Amniotic stem cell (primary cell): ENCODE results near the gene AVPR2.

Experiments
- DNase-seq: peaks from one replicate; lab custom pipeline; 2025; lab: John Stamatoyannopoulos, UW

AVPR2 gene

GRCh38 chrX:153952373-153953026, 48.0 kb downstream of the AVPR2 start:
- no peak for DNase-seq

- no peak for DNase-seq
These were observed 48.9 kb downstream of the AVPR2 start for GRCh38 chrX:153953342-153953830.

- DNase-seq: no peak
These were observed 49.6 kb downstream of the AVPR2 start for GRCh38 chrX:153953892-153954557.

GRCh38 chrX:153954558-153955227, 50.2 kb downstream of the AVPR2 start:
- no peak for DNase-seq

- no peak for DNase-seq
These were observed 50.8 kb downstream of the AVPR2 start for GRCh38 chrX:153955228-153955732.

GRCh38 chrX:153956044-153956907, 51.8 kb downstream of the AVPR2 start:
- DNase-seq: no peak
